HG02610 (cell line): ENCODE results near the gene DPYSL4.
"Not testable (repeated sequence)": the region's sequence is repeated elsewhere in the genome, so short reads cannot be mapped to it uniquely, and the experiment has no call there.

Source experiments
- ATAC-seq: cut with Tn5 transposase; IDR thresholded peaks from one replicate; pipeline ENCODE4 v1.9.1; 2021; ENCODE audit warnings: mild to moderate bottlenecking, moderate library complexity; ENCODE audit not compliant: unreplicated experiment

Gene DPYSL4

GRCh38 chr10:132205650-132206376 is 19.1 kb downstream of the DPYSL4 start:
- no peak for ATAC-seq

GRCh38 chr10:132206377-132206745 is 19.6 kb downstream of the DPYSL4 start:
- no peak for ATAC-seq

DNA sequence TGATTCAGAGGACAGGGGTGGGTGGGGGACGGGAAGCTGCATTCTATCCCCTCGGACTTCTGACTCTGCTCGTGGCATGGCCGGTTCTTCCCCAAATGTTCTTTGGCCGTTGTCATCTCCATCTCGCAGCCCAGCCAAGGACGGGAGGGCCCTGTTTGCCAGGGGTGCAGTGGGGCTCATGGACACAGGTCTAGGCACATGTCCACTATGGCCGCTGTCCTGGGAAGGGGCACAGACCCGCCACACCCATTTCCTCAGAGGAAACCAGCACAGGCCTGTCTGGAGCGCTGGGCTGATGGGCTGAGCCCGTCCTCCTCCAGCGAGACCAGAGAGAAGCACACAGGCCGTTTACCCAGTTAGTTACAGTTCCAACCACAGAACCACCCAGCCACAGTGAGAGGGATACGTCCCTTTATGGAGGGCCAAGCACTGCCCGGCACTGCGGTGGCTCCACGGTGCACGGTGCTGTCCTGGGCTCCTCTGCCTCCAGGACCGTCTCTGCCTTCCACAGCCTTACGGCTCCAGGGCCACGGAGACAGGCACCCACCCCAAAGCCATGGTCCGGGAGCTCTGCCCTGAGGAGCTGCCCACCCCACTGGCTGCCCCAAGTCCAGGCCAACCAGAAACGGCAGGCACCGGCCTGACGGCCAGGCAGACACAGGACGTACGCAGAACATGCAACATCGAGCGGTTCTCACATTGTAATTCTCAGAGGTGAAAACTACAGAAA is 20.2 kb downstream of the DPYSL4 start:
- ATAC-seq: no peak

GRCh38 chr10:132207536-132208461 is 21.1 kb downstream of the DPYSL4 start:
- ATAC-seq: no peak

GRCh38 chr10:132208462-132209050 is 21.8 kb downstream of the DPYSL4 start:
- no peak for ATAC-seq

DNA sequence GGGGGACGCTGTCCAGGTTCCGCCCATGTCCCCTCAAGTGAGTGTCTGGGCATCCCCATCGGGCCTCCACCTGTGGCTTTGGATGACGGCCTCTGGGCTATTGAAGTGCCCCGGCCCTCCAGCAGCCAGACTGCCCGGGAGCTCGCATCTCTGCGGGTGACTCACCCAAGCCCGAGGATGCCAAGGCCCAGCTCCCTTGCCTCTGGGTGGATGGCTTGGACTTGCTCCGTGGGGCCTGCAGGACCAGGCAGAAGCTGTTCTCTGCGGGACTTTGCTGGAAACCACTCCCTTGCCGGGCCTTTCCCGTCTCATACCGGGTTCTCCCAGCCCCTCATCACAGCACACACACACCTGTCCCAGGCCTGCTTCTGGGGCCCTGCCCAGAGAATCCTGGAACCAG is 22.4 kb downstream of the DPYSL4 start:
- ATAC-seq: no peak

GRCh38 chr10:132209978-132210530 is 23.3 kb downstream of the DPYSL4 start:
- no peak for ATAC-seq

DNA sequence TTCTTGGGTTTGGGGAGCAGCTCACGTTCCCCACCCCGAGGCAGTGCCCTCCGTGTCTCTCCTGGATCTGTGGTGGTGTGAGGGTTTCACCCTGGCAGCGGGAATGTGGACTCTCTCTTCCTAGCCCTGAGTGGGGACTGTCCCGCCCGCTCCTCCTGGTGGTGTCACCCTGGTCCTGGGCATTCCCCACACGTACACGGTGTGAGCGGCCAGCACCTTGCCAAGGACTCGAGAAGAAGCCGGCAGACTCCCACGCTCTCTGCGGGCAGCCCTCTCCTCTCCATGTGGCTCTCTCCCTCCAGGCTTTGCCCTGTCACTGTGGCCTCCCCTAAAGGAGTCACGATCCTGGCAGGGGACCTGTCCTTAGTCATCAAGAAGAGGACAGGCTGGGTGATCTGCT is 24.0 kb downstream of the DPYSL4 start:
- ATAC-seq: no peak

- no peak for ATAC-seq
These were observed 24.5 kb downstream of the DPYSL4 start for GRCh38 chr10:132211246-132211645.

DNA sequence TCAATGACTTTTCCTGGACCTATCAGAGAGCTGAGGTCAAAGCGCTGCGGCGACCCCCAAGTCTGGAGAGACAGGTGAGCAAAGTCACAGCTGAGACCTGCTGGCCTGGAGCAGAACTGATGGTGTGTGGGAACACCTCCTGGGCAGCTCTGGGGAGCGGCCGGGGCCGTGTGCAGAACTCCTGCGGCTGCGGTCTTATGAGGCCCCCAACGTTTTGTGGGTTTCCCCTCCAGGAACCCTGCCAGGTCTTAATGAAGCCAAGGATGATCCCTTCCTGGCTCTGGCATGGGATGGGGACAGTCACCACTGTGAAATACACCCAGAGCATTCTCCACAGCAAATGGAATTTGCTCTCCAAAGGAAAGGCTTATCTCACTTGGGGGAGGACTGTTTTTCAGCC is 26.1 kb downstream of the DPYSL4 start:
- ATAC-seq: no peak

- ATAC-seq: no peak
These were observed 27.2 kb downstream of the DPYSL4 start for GRCh38 chr10:132213917-132214316.

DNA sequence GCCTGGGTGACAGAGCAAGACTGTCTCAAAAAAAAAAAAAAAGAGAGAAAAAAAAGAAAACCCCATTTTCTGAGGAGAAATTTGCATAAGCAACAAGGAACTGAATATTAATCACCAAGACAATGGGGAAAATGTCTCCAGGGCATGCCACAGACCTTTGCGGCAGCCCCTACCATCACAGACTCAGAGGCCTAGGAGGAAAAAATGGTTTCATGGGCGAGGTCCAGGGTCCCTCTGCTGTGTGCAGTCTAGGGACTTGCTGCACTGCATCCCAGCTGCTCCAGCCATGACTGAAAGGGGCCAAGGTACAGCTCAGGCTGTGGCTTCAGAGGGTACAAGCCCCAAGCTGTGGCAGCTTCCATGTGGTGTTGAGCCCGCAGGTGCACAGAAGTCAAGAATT is 29.7 kb downstream of the DPYSL4 start:
- ATAC-seq: not testable (repeated sequence)

GRCh38 chr10:132219486-132219885 is 32.7 kb downstream of the DPYSL4 start:
- ATAC-seq: no peak

DNA sequence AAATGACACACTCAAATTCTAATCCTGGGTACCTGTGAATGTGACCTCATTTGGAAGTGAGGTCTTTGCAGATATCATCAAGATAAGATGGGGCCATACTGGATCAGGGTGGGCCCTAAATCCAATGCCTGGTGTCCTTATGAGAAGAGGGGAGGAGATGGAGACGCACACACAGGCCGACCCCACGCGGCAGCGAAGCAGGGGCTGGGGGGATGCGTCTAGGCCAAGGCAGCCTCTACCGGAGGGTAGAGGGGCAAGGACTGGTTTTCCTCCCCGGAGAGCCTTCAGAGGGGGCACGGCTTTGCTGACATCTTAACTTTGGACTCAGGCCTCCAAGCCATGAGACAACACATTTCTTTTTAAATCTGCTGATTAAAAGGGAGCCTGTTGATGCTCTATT is 33.3 kb downstream of the DPYSL4 start:
- no peak for ATAC-seq

DNA sequence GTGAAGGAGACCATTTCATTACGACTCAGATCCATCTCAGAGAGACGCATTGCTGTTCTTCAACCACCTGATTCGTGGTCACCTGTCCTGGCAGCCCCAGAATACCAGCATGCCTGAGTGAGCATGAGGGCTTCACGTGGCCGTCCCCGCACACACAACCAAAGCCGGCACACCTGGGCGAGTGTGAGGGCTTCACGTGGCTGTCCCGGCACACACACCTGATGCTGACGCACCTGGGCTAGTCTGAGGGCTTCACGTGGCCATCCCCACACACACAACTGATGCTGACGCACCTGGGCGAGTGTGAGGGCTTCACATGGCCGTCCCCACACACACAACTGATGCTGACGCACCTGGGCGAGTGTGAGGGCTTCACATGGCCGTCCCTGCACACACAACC is 34.2 kb downstream of the DPYSL4 start:
- not testable (repeated sequence) for ATAC-seq

DNA sequence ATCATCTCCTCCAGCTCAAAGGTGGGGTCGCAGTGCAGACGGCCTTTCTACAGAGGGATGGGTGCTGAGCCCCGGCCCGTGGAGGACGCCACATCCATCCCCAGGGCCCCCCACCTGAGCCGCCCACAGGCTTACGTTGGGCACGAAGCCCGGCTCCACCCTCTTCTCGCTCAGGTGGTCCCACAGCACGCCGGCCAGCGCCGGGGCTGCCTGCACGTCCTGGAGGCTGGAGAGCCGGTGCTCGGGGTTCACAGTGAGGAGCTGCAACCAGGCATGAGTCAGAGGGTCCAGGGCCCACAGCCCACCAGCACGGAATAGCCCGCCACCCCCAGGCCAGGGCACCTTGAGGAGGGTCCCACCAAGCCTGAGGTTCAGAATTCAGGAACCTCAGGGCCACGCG is 36.0 kb downstream of the DPYSL4 start:
- ATAC-seq: no peak

DNA sequence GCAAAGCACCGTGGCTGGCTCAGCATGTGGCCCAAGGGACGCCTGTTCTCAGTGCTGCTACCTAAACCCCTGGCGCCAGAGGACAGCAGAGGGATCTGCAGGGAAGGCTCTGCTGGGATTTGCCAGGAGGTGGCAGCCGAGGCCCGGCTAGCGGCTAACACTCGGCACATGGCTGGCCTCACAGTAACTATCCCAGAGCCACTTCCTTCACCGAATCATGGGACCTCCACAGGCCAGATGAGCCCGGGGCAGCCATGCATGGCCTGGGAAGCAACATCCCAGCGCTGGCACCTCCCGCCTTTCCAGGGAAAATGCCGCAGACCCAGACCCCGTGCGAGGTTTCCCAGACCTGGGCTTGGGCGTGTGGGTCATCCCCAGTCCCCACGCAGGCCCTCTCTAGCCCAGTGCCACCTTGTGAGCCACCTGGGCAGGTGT is 36.4 kb downstream of the DPYSL4 start:
- no peak for ATAC-seq

DNA sequence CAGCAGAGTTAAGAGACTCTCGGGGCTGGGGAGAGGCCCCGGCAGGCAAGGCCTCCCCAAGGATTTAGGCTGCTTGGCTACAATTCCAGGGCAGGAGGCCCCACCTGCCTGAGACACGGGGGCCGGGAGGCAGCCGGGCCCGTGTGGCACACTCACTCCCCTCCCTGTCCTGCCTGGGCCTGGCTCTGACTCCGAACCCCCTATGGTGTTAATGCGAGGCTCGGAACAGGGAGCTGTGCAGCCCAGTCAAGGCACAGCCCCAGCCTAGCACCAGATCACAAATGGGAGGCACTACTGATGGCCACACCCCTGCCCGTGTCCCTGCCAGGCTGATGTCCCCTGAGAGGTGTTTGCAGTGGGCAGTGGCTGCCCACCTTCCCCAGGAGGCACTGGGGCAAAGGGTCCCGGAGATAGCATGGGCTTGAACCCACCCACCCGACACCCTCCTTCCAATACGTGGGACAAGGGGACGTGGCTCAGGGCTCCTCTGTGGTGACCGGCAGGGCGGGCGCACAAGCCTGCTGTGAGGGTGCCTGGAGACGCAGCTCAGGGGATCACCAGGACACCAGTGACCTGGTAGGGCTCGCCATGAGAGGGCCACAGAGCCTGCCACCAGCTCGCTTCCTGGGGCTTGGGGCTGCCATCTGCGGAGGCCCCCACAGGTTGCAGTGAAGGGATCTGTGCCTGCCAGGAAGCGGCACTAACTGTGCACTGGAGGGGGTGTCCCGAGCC is 37.0 kb downstream of the DPYSL4 start:
- ATAC-seq: no peak

DNA sequence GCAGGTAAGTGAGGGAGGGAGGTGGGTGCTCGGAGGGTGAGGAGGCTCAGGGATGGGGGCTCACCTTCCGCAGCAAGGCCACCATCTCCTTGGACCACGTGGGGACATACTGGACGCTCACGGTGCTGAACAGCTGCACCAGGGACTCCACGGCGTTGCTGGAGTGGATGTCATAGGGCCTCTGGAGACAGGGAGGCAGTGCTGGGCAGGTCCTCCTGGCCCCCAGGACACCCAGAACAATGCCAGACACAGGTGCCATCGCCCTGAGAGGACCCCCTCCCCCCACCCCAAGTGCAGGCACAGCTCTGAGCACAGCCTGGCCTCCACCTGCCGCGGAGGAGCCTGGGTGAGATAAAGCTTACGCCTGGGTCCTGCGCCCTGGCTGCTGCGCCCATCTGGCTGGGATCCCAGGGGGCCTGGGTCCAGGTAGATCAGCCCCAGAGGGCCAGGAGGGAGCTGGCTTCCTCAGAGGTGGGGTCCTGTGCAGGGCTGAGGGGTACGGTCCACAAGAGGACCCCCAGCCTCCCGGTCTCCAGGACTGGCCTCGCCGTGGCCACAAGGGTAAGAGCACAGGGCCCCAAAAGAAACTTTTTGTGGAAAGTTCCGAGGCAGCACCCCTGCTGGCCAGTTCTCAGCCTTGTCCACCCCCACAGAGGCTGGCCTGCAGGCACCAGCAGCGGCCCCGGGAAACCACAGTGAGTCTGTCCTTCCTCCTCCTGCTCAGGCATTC is 37.8 kb downstream of the DPYSL4 start:
- no peak for ATAC-seq
